Measurements from ENCODE around the gene RIBC2.

The RIBC2 gene

DNA sequence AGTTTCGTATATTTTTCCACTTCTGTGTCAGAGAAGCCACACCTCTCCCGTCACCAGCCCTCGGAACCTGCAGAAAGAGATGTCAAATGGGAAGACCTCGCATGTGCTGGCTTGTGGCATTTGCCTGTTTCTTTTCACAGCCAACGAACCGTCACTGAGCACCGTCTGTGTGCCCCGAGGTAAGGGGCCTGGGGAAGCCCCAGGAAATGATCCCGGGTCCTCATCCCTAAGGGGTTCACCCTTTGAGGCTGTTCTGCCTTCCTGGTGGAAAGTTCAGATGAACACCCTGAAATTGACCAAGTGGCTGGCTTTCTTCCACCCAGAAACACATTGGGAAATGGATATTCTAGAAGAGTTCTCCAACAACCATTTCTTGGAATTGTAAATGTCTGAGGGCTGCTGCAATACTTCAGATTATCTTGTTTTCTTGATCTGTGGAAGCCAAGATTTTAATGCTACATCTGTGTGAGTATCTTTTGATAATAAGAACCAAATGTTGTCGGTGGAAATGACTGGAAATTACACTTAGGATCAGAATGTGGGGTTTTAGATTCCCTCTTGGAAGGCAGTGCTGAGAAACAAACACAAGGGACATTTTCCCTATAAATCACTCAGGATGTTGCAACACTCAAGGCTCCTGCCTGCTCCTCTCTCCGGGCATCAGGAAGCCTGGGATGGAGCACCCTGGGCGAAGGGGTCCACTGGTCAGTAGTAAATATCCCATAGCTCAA, 37.6 kb downstream of the RIBC2 start:
- Histone ChIP-seq H3K23ac (ENCODE audit: low read length) (no peak overlapping the region), H2BK5ac (ENCODE audit: low read length) (no peak overlapping the region), H3K56ac (ENCODE audit: low read length) (no peak overlapping the region), H3K79me2 (ENCODE audit: control insufficient read depth, insufficient read depth, low read length) (no peaks in the 10 kb centered on the region), H3K9ac (ENCODE audit: low read length) (no peak overlapping the region), H4K8ac (ENCODE audit: low read depth, low read length) (no peak overlapping the region), H2BK120ac (ENCODE audit: low read depth, low read length) (no peak overlapping the region), H3K36me3 (ENCODE audit: control insufficient read depth, insufficient read depth, low read length) (no peaks in the 10 kb centered on the region), H3K4me1 (ENCODE audit: control insufficient read depth, low read depth, low read length) (no peaks in the 10 kb centered on the region), H4K5ac (ENCODE audit: low read length) (no peak overlapping the region), H3K18ac (ENCODE audit: low read length) (no peak overlapping the region), H3K4ac (ENCODE audit: low read depth, low read length) (no peak overlapping the region), H2BK15ac (replicated peaks; ENCODE audit: low read depth) (no peak overlapping the region), H3K4me3 (ENCODE audit: low read length) (no peak overlapping the region), H2AK5ac (ENCODE audit: low read length) (no peak overlapping the region), H3K27me3 (ENCODE audit: insufficient read depth, low read length, poor library complexity) (no peaks in the 10 kb centered on the region), H3K79me1 (ENCODE audit: low read length) (no peaks in the 10 kb centered on the region), H3K4me2 (ENCODE audit: low read length) (no peak overlapping the region), H3K27ac (ENCODE audit: low read depth, low read length) (no peak overlapping the region)
- DNase-seq: no peak
- no CpG with 5 or more reads among the region's 12 CpGs for WGBS (ENCODE audit: extremely low coverage, insufficient coverage, low lambda C conversion rate)

- no peak overlapping the region for H3K9ac ChIP-seq (ENCODE audit: low read length)
- no peak overlapping the region for H3K23ac ChIP-seq (ENCODE audit: low read length)
- no peaks in the 10 kb centered on the region for H3K4me1 ChIP-seq (ENCODE audit: control insufficient read depth, low read depth, low read length)
- no peak overlapping the region for H3K56ac ChIP-seq (ENCODE audit: low read length)
- H3K18ac ChIP-seq (ENCODE audit: low read length): no peak overlapping the region
- no peak overlapping the region for H2BK5ac ChIP-seq (ENCODE audit: low read length)
- H3K36me3 ChIP-seq (ENCODE audit: control insufficient read depth, insufficient read depth, low read length): no peaks in the 10 kb centered on the region
- H4K8ac ChIP-seq (ENCODE audit: low read depth, low read length): no peak overlapping the region
- no peaks in the 10 kb centered on the region for H3K27me3 ChIP-seq (ENCODE audit: insufficient read depth, low read length, poor library complexity)
- no peak overlapping the region for H2BK120ac ChIP-seq (ENCODE audit: low read depth, low read length)
- no peak overlapping the region for H3K4me3 ChIP-seq (ENCODE audit: low read length)
- no CpG with 5 or more reads among the region's 6 CpGs for WGBS (ENCODE audit: extremely low coverage, insufficient coverage, low lambda C conversion rate)
- no peak overlapping the region for H3K27ac ChIP-seq (ENCODE audit: low read depth, low read length)
- H2AK5ac ChIP-seq (ENCODE audit: low read length): no peak overlapping the region
- H4K5ac ChIP-seq (ENCODE audit: low read length): no peak overlapping the region
- DNase-seq: no peak
- H3K4me2 ChIP-seq (ENCODE audit: low read length): no peak overlapping the region
- no peaks in the 10 kb centered on the region for H3K79me1 ChIP-seq (ENCODE audit: low read length)
- H3K4ac ChIP-seq (ENCODE audit: low read depth, low read length): no peak overlapping the region
- no peak overlapping the region for H2BK15ac ChIP-seq (replicated peaks; ENCODE audit: low read depth)
- H3K79me2 ChIP-seq (ENCODE audit: control insufficient read depth, insufficient read depth, low read length): no peaks in the 10 kb centered on the region
Measured at GRCh38 chr22:45451972-45452371, 38.5 kb downstream of the RIBC2 start.

DNA sequence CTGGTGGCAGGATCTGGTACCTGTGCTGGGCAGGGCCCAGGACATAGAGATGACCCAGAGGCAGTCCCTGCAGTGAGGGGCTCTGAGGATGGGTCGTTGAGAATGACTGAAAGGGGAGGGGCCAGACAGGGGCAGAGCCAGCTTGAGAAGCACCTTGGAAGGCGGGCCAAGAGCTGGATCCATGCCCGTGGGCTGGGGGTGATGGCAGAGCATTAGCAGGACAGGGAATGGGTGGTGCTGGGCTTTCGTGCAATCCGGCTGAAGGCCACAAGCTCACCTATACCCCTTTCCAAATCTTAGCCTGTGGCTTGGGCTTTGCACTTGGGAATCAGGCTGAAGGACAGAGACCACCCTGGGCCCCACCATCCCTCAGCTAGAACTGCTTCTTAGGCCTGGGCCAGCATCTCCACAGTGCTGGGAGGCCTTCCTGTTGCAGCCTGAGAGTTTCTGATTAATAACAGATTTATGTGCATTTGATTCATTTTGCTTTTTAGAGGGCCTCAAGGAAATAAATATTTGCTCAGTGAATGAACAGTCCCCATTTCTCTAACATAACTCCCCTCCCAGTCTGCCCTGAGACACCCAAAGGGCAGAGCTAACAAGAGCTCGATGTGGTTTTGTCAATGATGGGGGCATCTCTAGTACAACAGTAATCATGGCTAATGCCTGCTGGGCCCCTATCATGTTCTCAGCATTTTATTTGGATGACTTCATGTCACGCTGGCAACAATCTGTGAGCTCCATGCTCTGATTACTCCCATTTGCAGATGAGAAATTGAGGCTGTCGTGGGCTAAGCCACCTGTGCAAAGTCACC, 39.3 kb downstream of the RIBC2 start:
- Histone ChIP-seq H2BK15ac (replicated peaks; ENCODE audit: low read depth) (no peak overlapping the region), H3K27ac (ENCODE audit: low read depth, low read length) (no peak overlapping the region), H3K18ac (ENCODE audit: low read length) (no peak overlapping the region), H3K56ac (ENCODE audit: low read length) (no peak overlapping the region), H3K4me3 (ENCODE audit: low read length) (no peak overlapping the region), H3K4me1 (ENCODE audit: control insufficient read depth, low read depth, low read length) (no peaks in the 10 kb centered on the region), H3K23ac (ENCODE audit: low read length) (no peak overlapping the region), H2AK5ac (ENCODE audit: low read length) (no peak overlapping the region), H2BK120ac (ENCODE audit: low read depth, low read length) (no peak overlapping the region), H3K36me3 (ENCODE audit: control insufficient read depth, insufficient read depth, low read length) (no peaks in the 10 kb centered on the region), H3K4me2 (ENCODE audit: low read length) (no peak overlapping the region), H3K79me2 (ENCODE audit: control insufficient read depth, insufficient read depth, low read length) (no peaks in the 10 kb centered on the region), H4K8ac (ENCODE audit: low read depth, low read length) (no peak overlapping the region), H3K4ac (ENCODE audit: low read depth, low read length) (no peak overlapping the region), H3K27me3 (ENCODE audit: insufficient read depth, low read length, poor library complexity) (no peaks in the 10 kb centered on the region), H3K79me1 (ENCODE audit: low read length) (no peaks in the 10 kb centered on the region), H4K5ac (ENCODE audit: low read length) (no peak overlapping the region), H3K9ac (ENCODE audit: low read length) (no peak overlapping the region), H2BK5ac (ENCODE audit: low read length) (no peak overlapping the region)
- no peak for DNase-seq
- WGBS (ENCODE audit: extremely low coverage, insufficient coverage, low lambda C conversion rate): no CpG with 5 or more reads among the region's 8 CpGs

DNA sequence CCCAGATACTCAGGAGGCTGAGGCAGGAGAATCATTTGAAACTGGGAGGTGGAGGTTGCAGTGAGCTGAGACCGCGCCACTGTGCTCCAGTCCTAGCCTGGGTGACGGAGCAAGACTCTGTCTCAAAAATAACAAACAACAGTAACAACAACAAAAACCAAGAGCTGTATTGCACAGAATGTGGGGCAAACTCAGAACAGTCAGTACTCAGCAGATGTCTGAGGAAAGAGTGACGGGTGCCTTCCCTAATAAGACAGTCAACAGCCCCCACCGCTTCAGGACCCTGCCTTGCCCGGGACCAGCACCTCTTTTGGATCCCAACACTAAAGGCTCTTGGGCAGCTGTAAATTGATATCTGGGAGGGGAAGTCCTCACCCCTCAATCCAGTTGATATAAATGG, 40.3 kb downstream of the RIBC2 start:
- Histone ChIP-seq H3K9ac (ENCODE audit: low read length) (no peak overlapping the region), H4K8ac (ENCODE audit: low read depth, low read length) (no peak overlapping the region), H3K56ac (ENCODE audit: low read length) (no peak overlapping the region), H2BK120ac (ENCODE audit: low read depth, low read length) (no peak overlapping the region), H3K79me1 (ENCODE audit: low read length) (no peaks in the 10 kb centered on the region), H4K5ac (ENCODE audit: low read length) (no peak overlapping the region), H2AK5ac (ENCODE audit: low read length) (no peak overlapping the region), H3K36me3 (ENCODE audit: control insufficient read depth, insufficient read depth, low read length) (no peaks in the 10 kb centered on the region), H3K4me2 (ENCODE audit: low read length) (no peak overlapping the region), H3K79me2 (ENCODE audit: control insufficient read depth, insufficient read depth, low read length) (no peaks in the 10 kb centered on the region), H3K4me3 (ENCODE audit: low read length) (no peak overlapping the region), H3K23ac (ENCODE audit: low read length) (no peak overlapping the region), H3K18ac (ENCODE audit: low read length) (no peak overlapping the region), H3K27ac (ENCODE audit: low read depth, low read length) (no peak overlapping the region), H3K4ac (ENCODE audit: low read depth, low read length) (no peak overlapping the region), H3K27me3 (ENCODE audit: insufficient read depth, low read length, poor library complexity) (no peaks in the 10 kb centered on the region), H2BK15ac (replicated peaks; ENCODE audit: low read depth) (no peak overlapping the region), H2BK5ac (ENCODE audit: low read length) (no peak overlapping the region), H3K4me1 (ENCODE audit: control insufficient read depth, low read depth, low read length) (no peaks in the 10 kb centered on the region)
- no CpG with 5 or more reads among the region's 6 CpGs for WGBS (ENCODE audit: extremely low coverage, insufficient coverage, low lambda C conversion rate)
- DNase-seq: no peak

DNA sequence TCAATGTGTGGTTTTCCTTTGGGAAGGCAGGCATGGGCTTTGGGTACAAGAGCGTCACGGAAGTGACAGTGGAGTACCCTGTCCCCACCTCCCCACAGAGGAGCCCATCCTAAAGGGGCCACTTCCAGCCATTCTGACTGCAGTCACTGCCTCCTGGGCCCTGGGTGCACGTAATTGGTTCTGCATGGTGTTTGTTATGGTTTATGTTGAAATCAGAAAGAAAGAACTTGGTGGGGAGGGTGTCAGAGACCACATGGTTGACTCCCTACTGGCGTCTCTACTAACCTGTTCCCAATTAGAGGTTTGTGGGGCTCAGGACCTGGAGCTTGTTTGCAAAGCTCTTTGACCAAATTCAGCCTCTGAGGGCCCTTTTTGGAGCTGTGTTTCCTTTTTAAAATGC, 40.8 kb downstream of the RIBC2 start:
- no peak for DNase-seq
- no peak overlapping the region for H3K4me3 ChIP-seq (ENCODE audit: low read length)
- H3K79me2 ChIP-seq (ENCODE audit: control insufficient read depth, insufficient read depth, low read length): no peaks in the 10 kb centered on the region
- no CpG with 5 or more reads among the region's 4 CpGs for WGBS (ENCODE audit: extremely low coverage, insufficient coverage, low lambda C conversion rate)
- H2BK5ac ChIP-seq (ENCODE audit: low read length): no peak overlapping the region
- no peak overlapping the region for H2AK5ac ChIP-seq (ENCODE audit: low read length)
- no peak overlapping the region for H3K18ac ChIP-seq (ENCODE audit: low read length)
- no peak overlapping the region for H4K5ac ChIP-seq (ENCODE audit: low read length)
- H3K23ac ChIP-seq (ENCODE audit: low read length): peak overlapping the region; percentile 51
- H3K9ac ChIP-seq (ENCODE audit: low read length): no peak overlapping the region
- H3K27me3 ChIP-seq (ENCODE audit: insufficient read depth, low read length, poor library complexity): no peaks in the 10 kb centered on the region
- H3K4me2 ChIP-seq (ENCODE audit: low read length): no peak overlapping the region
- no peak overlapping the region for H2BK15ac ChIP-seq (replicated peaks; ENCODE audit: low read depth)
- H3K4me1 ChIP-seq (ENCODE audit: control insufficient read depth, low read depth, low read length): no peaks in the 10 kb centered on the region
- H3K36me3 ChIP-seq (ENCODE audit: control insufficient read depth, insufficient read depth, low read length): no peaks in the 10 kb centered on the region
- H4K8ac ChIP-seq (ENCODE audit: low read depth, low read length): no peak overlapping the region
- no peak overlapping the region for H2BK120ac ChIP-seq (ENCODE audit: low read depth, low read length)
- H3K79me1 ChIP-seq (ENCODE audit: low read length): no peaks in the 10 kb centered on the region
- no peak overlapping the region for H3K56ac ChIP-seq (ENCODE audit: low read length)
- H3K27ac ChIP-seq (ENCODE audit: low read depth, low read length): no peak overlapping the region
- H3K4ac ChIP-seq (ENCODE audit: low read depth, low read length): no peak overlapping the region
